HepG2 (cell line): ENCODE measurements around the gene SNRPB2. TPM values are rescaled to one million over a fixed set of nuclear protein-coding genes. Genes with fewer than 3 reads are reported as not detected.

ENCODE experiments used
- SP140L ChIP-seq: sonication (generic); formaldehyde crosslinking; IDR thresholded peaks from 2 replicates; pipeline ENCODE4 v1.4.0; 2020; ENCODE audit warnings: missing genetic modification reagents, borderline replicate concordance
- ZMYM4 ChIP-seq: sonication (generic); formaldehyde crosslinking; IDR thresholded peaks from 2 replicates; pipeline ENCODE4 v1.8.1; 2023; ENCODE audit warnings: mild to moderate bottlenecking, missing genetic modification reagents
- ZNF10 ChIP-seq: sonication (generic); formaldehyde crosslinking; IDR thresholded peaks from 2 replicates; pipeline ENCODE4 v1.4.0; 2020; ENCODE audit warnings: mild to moderate bottlenecking, low read depth, missing genetic modification reagents, borderline replicate concordance
- ZNF205 ChIP-seq: IDR thresholded peaks from 2 replicates; pipeline ENCODE4 v1.6.1; 2018; ENCODE audit warnings: missing biosample characterization, missing genetic modification reagents
- ZNF546 ChIP-seq: sonication (generic); formaldehyde crosslinking; conservative IDR thresholded peaks from 2 replicates; pipeline ENCODE4 v1.8.1; 2023; ENCODE audit warnings: mild to moderate bottlenecking, missing genetic modification reagents
- polyA plus RNA-seq, 8 experiments: library from polyadenylated mRNA; depleted of rRNA in 3 of 8; stranded (reverse) in 7 of 8; unstranded in 1 of 8; fragments of >200 nt; fragmentation: Illumina TruSeq in 4 of 8; extraction: Trizol in 4 of 8; gene quantifications; 2 replicates each; pipeline versions ENCODE4 v1.2.1 to v1.2.3, GENCODE V29; 2011 to 2016; ENCODE audit warnings: low read depth in 4 of 8, missing spikeins in 1 of 8, mixed read lengths in 1 of 8; ENCODE audit not compliant: insufficient read depth in 1 of 8
- total RNA-seq, 5 experiments: library from RNA; depleted of rRNA; stranded (reverse); fragments of >200 nt; fragmentation: Illumina TruSeq; extraction: Trizol; gene quantifications; 2 replicates each; pipeline ENCODE4 v1.2.3, GENCODE V29; 2016; ENCODE audit warnings: low read depth in 1 of 5
- TF ChIP-seq, protein P1 (sequence below): sonication (generic); formaldehyde crosslinking; IDR thresholded peaks from 2 replicates; pipeline ENCODE4 v1.5.1; 2020; ENCODE audit warnings: missing genetic modification reagents, mild to moderate bottlenecking, borderline replicate concordance
- TF ChIP-seq, protein P2 (sequence below): sonication (generic); formaldehyde crosslinking; IDR thresholded peaks from 2 replicates; pipeline ENCODE4 v1.4.0; 2020; ENCODE audit warnings: low read depth, mild to moderate bottlenecking, missing genetic modification reagents
- TF ChIP-seq, protein P3 (sequence below): sonication (generic); IDR thresholded peaks from 2 replicates; pipeline ENCODE4 v1.6.1; 2016; ENCODE audit warnings: low read depth, borderline replicate concordance
- TF ChIP-seq, protein P4 (sequence below): sonication (generic); formaldehyde crosslinking; IDR thresholded peaks from 2 replicates; pipeline ENCODE4 v1.5.1; 2020; ENCODE audit warnings: missing genetic modification reagents, mild to moderate bottlenecking, borderline replicate concordance
- TF ChIP-seq, protein P5 (sequence below): sonication (generic); formaldehyde crosslinking; IDR thresholded peaks from 2 replicates; pipeline ENCODE4 v1.5.0; 2020; ENCODE audit warnings: mild to moderate bottlenecking, missing genetic modification reagents, borderline replicate concordance
- TF ChIP-seq, protein P6 (sequence below): sonication (generic); formaldehyde crosslinking; IDR thresholded peaks from 2 replicates; pipeline ENCODE4 v1.4.0; 2020; ENCODE audit warnings: missing genetic modification reagents
- TF ChIP-seq, protein P7 (sequence below): sonication (generic); formaldehyde crosslinking; IDR thresholded peaks from 2 replicates; pipeline ENCODE4 v1.5.0; 2020; ENCODE audit warnings: mild to moderate bottlenecking, missing genetic modification reagents

Gene SNRPB2
- total and polyA plus RNA-seq, 2 of the 13 experiments (the other 11 are each of a cell fraction or from before 2014, with no cell fraction given) = 107 to 204 TPM

DNA sequence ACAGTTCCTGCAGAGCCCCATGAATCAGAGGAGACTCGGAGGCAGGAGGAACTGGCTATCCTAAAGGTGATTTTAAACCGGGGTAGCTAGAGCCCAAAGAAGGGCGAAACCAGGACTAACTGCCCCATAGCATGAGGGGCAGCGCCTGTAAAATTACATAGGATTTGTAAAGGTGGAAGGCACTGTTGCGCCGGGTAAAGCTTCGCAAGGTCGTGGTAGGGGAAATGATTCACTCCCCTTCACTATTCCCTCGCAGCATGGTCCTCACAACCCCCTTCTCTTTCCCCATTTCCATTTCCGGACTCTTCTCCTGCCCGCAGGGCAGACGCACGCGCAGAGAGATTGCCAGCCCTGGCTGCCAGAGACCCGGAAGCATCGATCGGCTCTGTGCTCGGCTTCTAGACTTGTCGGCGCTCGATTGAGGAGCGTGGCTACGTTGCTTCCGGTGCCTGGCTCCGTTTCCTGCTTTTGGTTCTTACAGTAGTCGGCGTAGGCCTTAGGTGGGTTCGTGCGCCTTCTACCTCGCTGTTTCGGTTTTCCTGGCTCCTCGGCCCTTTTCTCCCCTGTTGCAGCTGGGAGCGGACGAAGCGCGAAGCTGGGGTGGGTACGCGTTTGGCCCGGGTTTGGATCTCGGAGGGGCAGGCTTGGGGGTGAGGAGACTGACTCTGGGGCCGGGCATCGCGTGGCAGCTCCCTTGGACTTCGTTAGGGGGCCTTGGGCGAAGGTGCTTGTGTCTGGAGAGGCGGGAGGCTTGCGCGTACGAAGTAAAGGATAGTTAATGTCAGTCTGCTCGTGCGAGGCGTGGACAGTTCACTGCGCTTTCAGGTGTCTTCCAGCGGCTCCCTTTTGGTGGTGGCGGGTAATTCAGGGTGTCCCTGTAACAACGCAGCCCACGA is at the start of gene SNRPB2 (continued):
- TF ChIP-seq, protein P1, sequence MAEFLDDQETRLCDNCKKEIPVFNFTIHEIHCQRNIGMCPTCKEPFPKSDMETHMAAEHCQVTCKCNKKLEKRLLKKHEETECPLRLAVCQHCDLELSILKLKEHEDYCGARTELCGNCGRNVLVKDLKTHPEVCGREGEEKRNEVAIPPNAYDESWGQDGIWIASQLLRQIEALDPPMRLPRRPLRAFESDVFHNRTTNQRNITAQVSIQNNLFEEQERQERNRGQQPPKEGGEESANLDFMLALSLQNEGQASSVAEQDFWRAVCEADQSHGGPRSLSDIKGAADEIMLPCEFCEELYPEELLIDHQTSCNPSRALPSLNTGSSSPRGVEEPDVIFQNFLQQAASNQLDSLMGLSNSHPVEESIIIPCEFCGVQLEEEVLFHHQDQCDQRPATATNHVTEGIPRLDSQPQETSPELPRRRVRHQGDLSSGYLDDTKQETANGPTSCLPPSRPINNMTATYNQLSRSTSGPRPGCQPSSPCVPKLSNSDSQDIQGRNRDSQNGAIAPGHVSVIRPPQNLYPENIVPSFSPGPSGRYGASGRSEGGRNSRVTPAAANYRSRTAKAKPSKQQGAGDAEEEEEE = no peak
- TF ChIP-seq ZNF546 (peak; percentile 98), ZMYM4 (CRISPR knock-in tag) (peak; percentile 99), SP140L (CRISPR knock-in tag) (peak; percentile 98), ZNF10 (CRISPR knock-in tag) (peak; percentile 76; the same call in 1 of the 2 replicates), ZNF205 (CRISPR knock-in tag) (peak; percentile 95)
- TF ChIP-seq, protein P2, sequence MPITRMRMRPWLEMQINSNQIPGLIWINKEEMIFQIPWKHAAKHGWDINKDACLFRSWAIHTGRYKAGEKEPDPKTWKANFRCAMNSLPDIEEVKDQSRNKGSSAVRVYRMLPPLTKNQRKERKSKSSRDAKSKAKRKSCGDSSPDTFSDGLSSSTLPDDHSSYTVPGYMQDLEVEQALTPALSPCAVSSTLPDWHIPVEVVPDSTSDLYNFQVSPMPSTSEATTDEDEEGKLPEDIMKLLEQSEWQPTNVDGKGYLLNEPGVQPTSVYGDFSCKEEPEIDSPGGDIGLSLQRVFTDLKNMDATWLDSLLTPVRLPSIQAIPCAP = peak; percentile 96; the same call in 1 of the 2 replicates
- TF ChIP-seq, protein P3, sequence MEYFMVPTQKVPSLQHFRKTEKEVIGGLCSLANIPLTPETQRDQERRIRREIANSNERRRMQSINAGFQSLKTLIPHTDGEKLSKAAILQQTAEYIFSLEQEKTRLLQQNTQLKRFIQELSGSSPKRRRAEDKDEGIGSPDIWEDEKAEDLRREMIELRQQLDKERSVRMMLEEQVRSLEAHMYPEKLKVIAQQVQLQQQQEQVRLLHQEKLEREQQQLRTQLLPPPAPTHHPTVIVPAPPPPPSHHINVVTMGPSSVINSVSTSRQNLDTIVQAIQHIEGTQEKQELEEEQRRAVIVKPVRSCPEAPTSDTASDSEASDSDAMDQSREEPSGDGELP = no peak; the same call in 1 of the 2 replicates
- TF ChIP-seq, protein P4, sequence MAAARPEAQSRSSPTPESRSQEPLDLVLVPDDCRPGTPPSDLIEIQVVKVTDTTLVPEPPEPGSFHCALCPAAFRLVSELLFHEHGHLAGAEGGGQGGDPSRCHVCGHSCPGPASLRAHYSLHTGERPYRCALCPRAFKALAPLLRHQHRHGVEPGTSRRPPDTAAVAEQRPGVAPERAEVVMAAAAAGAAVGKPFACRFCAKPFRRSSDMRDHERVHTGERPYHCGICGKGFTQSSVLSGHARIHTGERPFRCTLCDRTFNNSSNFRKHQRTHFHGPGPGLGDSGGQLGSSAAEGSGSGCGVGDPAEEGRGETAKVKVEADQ = peak; percentile 94; the same call in 1 of the 2 replicates
- TF ChIP-seq, protein P5, sequence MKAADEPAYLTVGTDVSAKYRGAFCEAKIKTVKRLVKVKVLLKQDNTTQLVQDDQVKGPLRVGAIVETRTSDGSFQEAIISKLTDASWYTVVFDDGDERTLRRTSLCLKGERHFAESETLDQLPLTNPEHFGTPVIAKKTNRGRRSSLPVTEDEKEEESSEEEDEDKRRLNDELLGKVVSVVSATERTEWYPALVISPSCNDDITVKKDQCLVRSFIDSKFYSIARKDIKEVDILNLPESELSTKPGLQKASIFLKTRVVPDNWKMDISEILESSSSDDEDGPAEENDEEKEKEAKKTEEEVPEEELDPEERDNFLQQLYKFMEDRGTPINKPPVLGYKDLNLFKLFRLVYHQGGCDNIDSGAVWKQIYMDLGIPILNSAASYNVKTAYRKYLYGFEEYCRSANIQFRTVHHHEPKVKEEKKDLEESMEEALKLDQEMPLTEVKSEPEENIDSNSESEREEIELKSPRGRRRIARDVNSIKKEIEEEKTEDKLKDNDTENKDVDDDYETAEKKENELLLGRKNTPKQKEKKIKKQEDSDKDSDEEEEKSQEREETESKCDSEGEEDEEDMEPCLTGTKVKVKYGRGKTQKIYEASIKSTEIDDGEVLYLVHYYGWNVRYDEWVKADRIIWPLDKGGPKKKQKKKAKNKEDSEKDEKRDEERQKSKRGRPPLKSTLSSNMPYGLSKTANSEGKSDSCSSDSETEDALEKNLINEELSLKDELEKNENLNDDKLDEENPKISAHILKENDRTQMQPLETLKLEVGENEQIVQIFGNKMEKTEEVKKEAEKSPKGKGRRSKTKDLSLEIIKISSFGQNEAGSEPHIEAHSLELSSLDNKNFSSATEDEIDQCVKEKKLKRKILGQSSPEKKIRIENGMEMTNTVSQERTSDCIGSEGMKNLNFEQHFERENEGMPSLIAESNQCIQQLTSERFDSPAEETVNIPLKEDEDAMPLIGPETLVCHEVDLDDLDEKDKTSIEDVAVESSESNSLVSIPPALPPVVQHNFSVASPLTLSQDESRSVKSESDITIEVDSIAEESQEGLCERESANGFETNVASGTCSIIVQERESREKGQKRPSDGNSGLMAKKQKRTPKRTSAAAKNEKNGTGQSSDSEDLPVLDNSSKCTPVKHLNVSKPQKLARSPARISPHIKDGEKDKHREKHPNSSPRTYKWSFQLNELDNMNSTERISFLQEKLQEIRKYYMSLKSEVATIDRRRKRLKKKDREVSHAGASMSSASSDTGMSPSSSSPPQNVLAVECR (CRISPR knock-in tag) = peak; percentile 98
- TF ChIP-seq, protein P6, sequence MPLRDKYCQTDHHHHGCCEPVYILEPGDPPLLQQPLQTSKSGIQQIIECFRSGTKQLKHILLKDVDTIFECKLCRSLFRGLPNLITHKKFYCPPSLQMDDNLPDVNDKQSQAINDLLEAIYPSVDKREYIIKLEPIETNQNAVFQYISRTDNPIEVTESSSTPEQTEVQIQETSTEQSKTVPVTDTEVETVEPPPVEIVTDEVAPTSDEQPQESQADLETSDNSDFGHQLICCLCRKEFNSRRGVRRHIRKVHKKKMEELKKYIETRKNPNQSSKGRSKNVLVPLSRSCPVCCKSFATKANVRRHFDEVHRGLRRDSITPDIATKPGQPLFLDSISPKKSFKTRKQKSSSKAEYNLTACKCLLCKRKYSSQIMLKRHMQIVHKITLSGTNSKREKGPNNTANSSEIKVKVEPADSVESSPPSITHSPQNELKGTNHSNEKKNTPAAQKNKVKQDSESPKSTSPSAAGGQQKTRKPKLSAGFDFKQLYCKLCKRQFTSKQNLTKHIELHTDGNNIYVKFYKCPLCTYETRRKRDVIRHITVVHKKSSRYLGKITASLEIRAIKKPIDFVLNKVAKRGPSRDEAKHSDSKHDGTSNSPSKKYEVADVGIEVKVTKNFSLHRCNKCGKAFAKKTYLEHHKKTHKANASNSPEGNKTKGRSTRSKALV (CRISPR knock-in tag) = peak; percentile 57; the same call in 1 of the 2 replicates
- TF ChIP-seq, protein P7, sequence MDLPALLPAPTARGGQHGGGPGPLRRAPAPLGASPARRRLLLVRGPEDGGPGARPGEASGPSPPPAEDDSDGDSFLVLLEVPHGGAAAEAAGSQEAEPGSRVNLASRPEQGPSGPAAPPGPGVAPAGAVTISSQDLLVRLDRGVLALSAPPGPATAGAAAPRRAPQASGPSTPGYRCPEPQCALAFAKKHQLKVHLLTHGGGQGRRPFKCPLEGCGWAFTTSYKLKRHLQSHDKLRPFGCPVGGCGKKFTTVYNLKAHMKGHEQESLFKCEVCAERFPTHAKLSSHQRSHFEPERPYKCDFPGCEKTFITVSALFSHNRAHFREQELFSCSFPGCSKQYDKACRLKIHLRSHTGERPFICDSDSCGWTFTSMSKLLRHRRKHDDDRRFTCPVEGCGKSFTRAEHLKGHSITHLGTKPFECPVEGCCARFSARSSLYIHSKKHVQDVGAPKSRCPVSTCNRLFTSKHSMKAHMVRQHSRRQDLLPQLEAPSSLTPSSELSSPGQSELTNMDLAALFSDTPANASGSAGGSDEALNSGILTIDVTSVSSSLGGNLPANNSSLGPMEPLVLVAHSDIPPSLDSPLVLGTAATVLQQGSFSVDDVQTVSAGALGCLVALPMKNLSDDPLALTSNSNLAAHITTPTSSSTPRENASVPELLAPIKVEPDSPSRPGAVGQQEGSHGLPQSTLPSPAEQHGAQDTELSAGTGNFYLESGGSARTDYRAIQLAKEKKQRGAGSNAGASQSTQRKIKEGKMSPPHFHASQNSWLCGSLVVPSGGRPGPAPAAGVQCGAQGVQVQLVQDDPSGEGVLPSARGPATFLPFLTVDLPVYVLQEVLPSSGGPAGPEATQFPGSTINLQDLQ (CRISPR knock-in tag) = no peak; the same call in 1 of the 2 replicates
